ENCODE data around the gene MAP3K12. TPM values are rescaled to one million over a fixed set of nuclear protein-coding genes. Genes with fewer than 3 reads are reported as not detected.
A peak's percentile ranks its signal among the peaks of the same experiment; 100 is the strongest.

The MAP3K12 gene
- total and polyA plus RNA-seq, 10 of the 15 experiments (the other 5 are each of a cell fraction or from before 2014, with no cell fraction given) = 0.45 to 14.9 (median 6.9) TPM

DNA sequence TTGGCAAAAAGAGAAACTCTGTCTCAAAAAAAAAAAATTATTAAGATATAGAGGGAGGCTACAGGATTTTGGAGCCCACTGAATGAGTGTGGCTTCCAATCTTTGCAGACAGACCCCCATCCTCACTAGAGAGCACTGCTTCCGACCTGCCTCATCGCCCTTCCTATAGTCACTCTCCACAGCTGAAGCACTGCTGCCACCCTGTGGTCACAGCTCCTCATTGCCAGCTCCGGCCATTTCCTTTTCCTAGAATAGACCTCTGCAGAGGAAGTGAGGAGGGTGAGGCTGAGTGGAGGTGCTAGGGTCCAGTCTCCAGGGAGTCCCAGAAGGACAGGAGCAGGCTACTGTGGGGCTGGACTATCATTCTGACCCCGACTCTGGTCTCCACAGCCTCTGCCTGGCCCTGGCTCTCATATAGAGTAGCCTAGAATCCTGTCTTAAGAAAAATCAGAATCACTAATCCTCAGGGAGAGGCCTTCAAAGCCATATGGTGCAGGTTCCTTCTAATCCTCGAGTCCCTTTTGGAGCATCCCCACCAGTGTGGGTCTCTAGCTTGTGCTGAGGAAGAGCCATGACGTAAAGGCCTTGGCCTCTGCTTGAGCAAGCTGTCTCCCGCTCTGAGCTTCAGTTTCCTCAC, 9.4 kb upstream of the MAP3K12 start (continued):
- no peak for TF ChIP-seq REST (IDR thresholded peaks at IDR 0.05; ENCODE audit: low read depth, low read length)
- no peak for TF ChIP-seq NFYB (IDR thresholded peaks at IDR 0.05; ENCODE audit: insufficient read depth, low read depth, low read length)
- TF ChIP-seq CREB1 (IDR thresholded peaks at IDR 0.05; ENCODE audit: low read depth) = 0 out of 2 replicates have a peak, but pooled peaks have one; percentile 38
- TF ChIP-seq RAD21 (IDR thresholded peaks at IDR 0.05; ENCODE audit: insufficient read depth, low read depth, low read length) = peak; percentile 97
- no peak for TF ChIP-seq SMAD5 (IDR thresholded peaks at IDR 0.05; ENCODE audit: low read depth)
- no peak for TF ChIP-seq BCL11A (IDR thresholded peaks at IDR 0.05; ENCODE audit: low read depth, low read length)
- no peak for TF ChIP-seq NBN (IDR thresholded peaks at IDR 0.05)
- no peak for TF ChIP-seq NR2C2 (IDR thresholded peaks at IDR 0.05; ENCODE audit: borderline replicate concordance, control insufficient read depth, insufficient read length, low read depth)
- TF ChIP-seq TBL1XR1 (IDR thresholded peaks at IDR 0.05; ENCODE audit: low read depth, low read length) = no peak

- in situ Hi-C loops (cut with MboI) (no loop called here), intact Hi-C loops (cut with micrococcal nuclease; ENCODE audit: unreplicated experiment) (loop anchor here (5.0 kb wide), 1 partner anchor 295 kb away; no protein-coding TSS in a partner anchor)
- no peaks in the 10 kb centered on the region for H3K9me3 ChIP-seq (replicated peaks; ENCODE audit: control insufficient read depth, insufficient read depth, low read length)
- H3K27ac ChIP-seq (ENCODE audit: control insufficient read depth, insufficient read depth) = no peak overlapping the region
- no peak for FAIRE-seq
- ChIA-PET POLR2A (interaction anchor here (2.0 kb wide), 1 partner anchor 155 kb away, joined by 9 read pairs; no protein-coding TSS in a partner anchor), SMC1A (ENCODE audit: uncharacterized antibody, unreplicated experiment) (interaction anchor here (0.7 to 4.9 kb wide), 6 partner anchors 14 to 183 kb away, joined by 4 to 32 read pairs (median 7); partner anchors contain the start of gene ATP5MC2), CTCF (interaction anchor here (0.6 to 4.7 kb wide), 14 partner anchors 10 to 238 kb away, joined by 4 to 55 read pairs (median 12); partner anchors contain the start of genes AAAS, AMHR2 and CALCOCO1), RAD21 (ENCODE audit: unreplicated experiment) (interaction anchor here (2.0 to 2.7 kb wide), 5 partner anchors 14 to 293 kb away, joined by 5 to 46 read pairs (median 7); no protein-coding TSS in a partner anchor)
- H2AFZ ChIP-seq (ENCODE audit: control insufficient read depth, low read depth, low read length) = no peak overlapping the region
- no peaks in the 10 kb centered on the region; the same call in 1 of the 2 replicates for H3K79me2 ChIP-seq (ENCODE audit: control insufficient read depth, insufficient read depth, low read length)
- no peak for ATAC-seq
- no peak overlapping the region for H3K4me3 ChIP-seq
- no peaks in the 10 kb centered on the region for H4K20me1 ChIP-seq (ENCODE audit: control insufficient read depth, insufficient read depth)
- BruUV-seq (replicated peaks) = no TSS peak
- no peaks in the 10 kb centered on the region for H3K27me3 ChIP-seq (replicated peaks in 1 of 2; ENCODE audit: control insufficient read depth in 2 of 2, insufficient read depth in 2 of 2, low read length in 1 of 2)
- H3K36me3 ChIP-seq (ENCODE audit: control insufficient read depth in 2 of 2, insufficient read depth in 2 of 2, low read length in 1 of 2) = peaks cover 14 to 17% of the 10 kb centered on the region in 2 experiments; a peak in 2 of 4 replicates
- 0 out of 2 replicates have a peak, but pooled peaks cover 3% of the 10 kb centered on the region for H3K4me1 ChIP-seq (ENCODE audit: control insufficient read depth, insufficient read depth, low read length)
- no peak overlapping the region for H3K4me2 ChIP-seq (ENCODE audit: control insufficient read depth, insufficient read depth)
- H3K9ac ChIP-seq (ENCODE audit: control insufficient read depth, insufficient read depth, low read length) = no peak overlapping the region
- TF ChIP-seq ZZZ3 (IDR thresholded peaks at IDR 0.05; ENCODE audit: control insufficient read depth, insufficient read length, low read depth) = no peak
- TF ChIP-seq SREBF1 (IDR thresholded peaks at IDR 0.05; ENCODE audit: low read length) = no peak
- TF ChIP-seq CREB1 (IDR thresholded peaks at IDR 0.05; ENCODE audit: low read depth) = no peak
- TF ChIP-seq ZBTB40 (IDR thresholded peaks at IDR 0.05; ENCODE audit: borderline replicate concordance) = no peak
- 78% methylated on average over 4 of the region's 4 CpGs for WGBS (ENCODE audit: insufficient coverage, insufficient replicate concordance, low lambda C conversion rate, missing lambda C conversion rate)
- DNase-seq (ENCODE audit: low read depth, low spot score) = no peak
Observed at GRCh38 chr12:53507603-53507885, 8.3 kb upstream of the MAP3K12 start.
